Epithelial cell of esophagus (primary cell): ENCODE data around the gene ERN1.

ENCODE experiments used
- DNase-seq: peaks from one replicate; pipeline ENCODE4 v3.0.0; 2010; ENCODE audit warnings: low read depth
- H3K4me3 ChIP-seq: 2 replicates; pipeline ENCODE4 v1.5.1; 2011; ENCODE audit warnings: mild to moderate bottlenecking, low read length, control low read depth
- CTCF ChIP-seq: IDR thresholded peaks from 2 replicates; pipeline ENCODE4 v1.5.1; 2011; ENCODE audit warnings: low read depth, mild to moderate bottlenecking, low read length, control low read depth, inconsistent platforms; ENCODE audit not compliant: insufficient read depth; ENCODE audit errors: missing control alignments

Gene ERN1

GRCh38 chr17:64075913-64076312, 54.0 kb downstream of the ERN1 start:
- DNase-seq = no peak
- no peak for TF ChIP-seq CTCF

GRCh38 chr17:64074704-64075426, 55.1 kb downstream of the ERN1 start:
- TF ChIP-seq CTCF = no peak
- DNase-seq = peak; percentile 94
- no peak overlapping the region for H3K4me3 ChIP-seq

More at GRCh38 chr17:64075913-64076312, 54.0 kb downstream of the ERN1 start:
- no peak overlapping the region for H3K4me3 ChIP-seq

- no peak for DNase-seq
- no peak overlapping the region for H3K4me3 ChIP-seq
- TF ChIP-seq CTCF = no peak
Observed at GRCh38 chr17:64073771-64074703, 55.9 kb downstream of the ERN1 start.

GRCh38 chr17:64071111-64071510, 58.8 kb downstream of the ERN1 start:
- H3K4me3 ChIP-seq = no peak overlapping the region
- no peak for TF ChIP-seq CTCF
- no peak for DNase-seq

DNA sequence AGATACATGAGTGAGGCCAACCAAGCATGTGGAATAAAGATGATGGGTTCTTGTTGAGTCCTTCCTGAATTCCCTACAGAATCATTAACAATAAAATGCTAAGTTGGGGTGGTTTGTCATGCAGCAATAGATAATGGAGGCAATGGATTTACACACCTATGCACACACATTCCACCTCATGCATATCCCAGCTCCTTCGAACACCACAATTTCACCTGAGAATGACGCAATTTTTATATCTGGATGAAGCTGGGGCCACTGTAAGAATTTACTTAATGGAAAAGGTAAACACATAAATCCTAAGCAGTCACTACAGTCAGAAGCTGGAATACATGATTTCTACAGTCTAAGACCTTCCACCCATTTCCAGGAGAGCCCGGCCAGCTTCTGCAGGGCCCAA, 59.7 kb downstream of the ERN1 start:
- no peak for DNase-seq
- TF ChIP-seq CTCF = no peak
- H3K4me3 ChIP-seq = no peak overlapping the region

DNA sequence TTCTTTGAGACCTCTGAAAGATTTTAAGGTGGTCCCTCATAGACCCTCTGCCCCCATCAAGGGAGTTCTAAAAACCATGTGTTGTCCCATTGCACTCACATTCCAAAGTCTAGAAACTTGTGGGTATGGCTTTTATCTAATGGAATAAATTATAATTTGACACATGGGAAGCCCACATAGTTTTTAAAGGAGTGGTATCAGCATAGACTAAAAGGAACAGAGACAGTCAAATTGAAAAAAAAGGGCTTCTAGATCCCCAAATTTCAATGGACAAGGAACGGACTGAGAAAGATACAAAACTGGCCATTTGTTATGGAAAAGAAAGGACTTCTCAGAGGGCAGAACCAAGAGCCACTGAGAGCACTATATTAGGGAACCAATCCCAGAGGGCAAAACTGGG, 60.8 kb downstream of the ERN1 start:
- H3K4me3 ChIP-seq = no peak overlapping the region
- no peak for DNase-seq
- no peak for TF ChIP-seq CTCF
